Sigmoid colon (tissue), 7 donors: Measurements from ENCODE around the gene SMARCAL1. TPM values are rescaled to one million over a fixed set of nuclear protein-coding genes. Genes with fewer than 3 reads are reported as not detected.
A peak's percentile ranks its signal among the peaks of the same experiment; 100 is the strongest.

ENCODE experiments used
- DNase-seq: peaks from one replicate; pipeline ENCODE4 v3.0.0-alpha.2; 2019
- H3K27ac ChIP-seq, 4 donors: fragments of 200-600 bp; sonication (generic); one replicate each; pipeline ENCODE4 v1.5.1; 2016 to 2019; ENCODE audit warnings: mild to moderate bottlenecking in 1 of 4
- H3K27me3 ChIP-seq, 3 donors: fragments of 200-600 bp; sonication (generic); one replicate each; pipeline ENCODE4 v1.5.1; 2019; ENCODE audit warnings: mild to moderate bottlenecking in 1 of 3
- H3K36me3 ChIP-seq, 4 donors: fragments of 200-600 bp; sonication (generic); one replicate each; pipeline ENCODE4 v1.5.1; 2016 to 2019
- H3K4me1 ChIP-seq, 4 donors: fragments of 200-600 bp; sonication (generic); one replicate each; pipeline ENCODE4 v1.5.1; 2017 to 2019
- H3K4me3 ChIP-seq, 4 donors: fragments of 200-600 bp; sonication (generic); one replicate each; pipeline ENCODE4 v1.5.1; 2017 to 2019; ENCODE audit warnings: mild to moderate bottlenecking in 2 of 4, moderate library complexity in 1 of 4
- H3K9me3 ChIP-seq, 4 donors: fragments of 200-600 bp in 3 of 4; sonication (generic) in 3 of 4; one replicate each; pipeline versions ENCODE4 v1.5.1 to v1.6.1; 2013 to 2019
- EP300 ChIP-seq, 4 donors: sonication (generic); formaldehyde crosslinking; IDR thresholded peaks; one replicate each; pipeline ENCODE4 v1.6.1; 2017; ENCODE audit warnings: antibody characterized with exemption in 4 of 4
- POLR2A ChIP-seq, 2 donors: fragments of 450-650 bp; IDR thresholded peaks; one replicate each; pipeline ENCODE4 v1.6.1; 2016; ENCODE audit warnings: antibody characterized with exemption in 2 of 2, mild to moderate bottlenecking in 2 of 2, moderate library complexity in 2 of 2
- POLR2AphosphoS5 ChIP-seq, 4 donors: sonication (generic); formaldehyde crosslinking; IDR thresholded peaks; one replicate each; pipeline ENCODE4 v1.6.1; 2017; ENCODE audit warnings: antibody characterized with exemption in 4 of 4
- WGBS, 2 donors: extraction: QIAGEN DNeasy Blood & Tissue Kit; methylation state at CpG; one replicate each; pipeline ENCODE4 v1.1.7; 2013; 5-methylcytosine and 5-hydroxymethylcytosine counted together
- intact Hi-C: fragments of 100-400 bp; cut with DNase I; formaldehyde crosslinking; loops from one replicate; pipeline ENCODE4 v1.15.1; 2023
- polyA plus RNA-seq, 3 donors: library from polyadenylated mRNA; stranded (reverse); fragments of 200-250 nt; gene quantifications; one replicate each; pipeline ENCODE4 v1.2.3, GENCODE V29; 2013
- total RNA-seq, 4 donors: library from RNA; depleted of rRNA; stranded (reverse); fragments of >200 nt; gene quantifications; one replicate each; pipeline ENCODE4 v1.1.0, GENCODE V29; 2016
- TF ChIP-seq, protein P1 (sequence below), 4 experiments: fragments of 450-650 bp in 3 of 4; fragments of 200-600 bp in 1 of 4; IDR thresholded peaks; one replicate each; pipeline ENCODE4 v1.5.1; 2016 to 2019; ENCODE audit warnings: antibody characterized with exemption in 4 of 4, mild to moderate bottlenecking in 3 of 4, moderate library complexity in 2 of 4
- donor health status: healthy with polysubstance abuse.
- donor health status: Bipolar disorder and iron deficiency.
- donor health status: healthy.

SMARCAL1 gene
- total and polyA plus RNA-seq, 7 donors, result 7.5 to 21.3 (median 12.3) TPM

DNA sequence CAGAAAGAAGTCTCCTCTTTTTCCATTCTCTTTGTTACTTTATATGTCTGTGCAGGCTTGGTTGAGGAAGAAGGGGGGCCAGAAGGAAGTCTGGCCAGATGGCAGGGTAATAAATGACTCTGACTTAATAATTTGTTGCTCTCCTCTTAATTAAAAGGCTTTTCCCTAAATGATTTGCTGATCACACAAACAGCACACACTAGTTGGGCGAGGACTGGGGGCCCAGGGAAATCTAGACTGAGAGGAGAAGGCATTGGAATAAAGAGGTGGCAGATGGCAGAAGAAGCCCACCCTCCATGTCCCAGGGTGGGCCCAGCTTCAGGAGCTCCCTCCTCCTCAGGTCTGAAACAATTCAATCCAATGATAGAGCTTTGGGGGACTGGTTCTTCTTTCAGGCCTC is 12.7 kb upstream of the SMARCAL1 start:
- H3K36me3 ChIP-seq, result no peaks in the 10 kb centered on the region
- no peak for DNase-seq
- H3K4me3 ChIP-seq, result no peak overlapping the region
- H3K27me3 ChIP-seq, result no peaks in the 10 kb centered on the region
- no peaks in the 10 kb centered on the region for H3K9me3 ChIP-seq
- TF ChIP-seq EP300 (IDR thresholded peaks at IDR 0.05) (no peak), POLR2A (IDR thresholded peaks at IDR 0.05) (no peak), POLR2AphosphoS5 (IDR thresholded peaks at IDR 0.05) (no peak)
- TF ChIP-seq, protein P1, sequence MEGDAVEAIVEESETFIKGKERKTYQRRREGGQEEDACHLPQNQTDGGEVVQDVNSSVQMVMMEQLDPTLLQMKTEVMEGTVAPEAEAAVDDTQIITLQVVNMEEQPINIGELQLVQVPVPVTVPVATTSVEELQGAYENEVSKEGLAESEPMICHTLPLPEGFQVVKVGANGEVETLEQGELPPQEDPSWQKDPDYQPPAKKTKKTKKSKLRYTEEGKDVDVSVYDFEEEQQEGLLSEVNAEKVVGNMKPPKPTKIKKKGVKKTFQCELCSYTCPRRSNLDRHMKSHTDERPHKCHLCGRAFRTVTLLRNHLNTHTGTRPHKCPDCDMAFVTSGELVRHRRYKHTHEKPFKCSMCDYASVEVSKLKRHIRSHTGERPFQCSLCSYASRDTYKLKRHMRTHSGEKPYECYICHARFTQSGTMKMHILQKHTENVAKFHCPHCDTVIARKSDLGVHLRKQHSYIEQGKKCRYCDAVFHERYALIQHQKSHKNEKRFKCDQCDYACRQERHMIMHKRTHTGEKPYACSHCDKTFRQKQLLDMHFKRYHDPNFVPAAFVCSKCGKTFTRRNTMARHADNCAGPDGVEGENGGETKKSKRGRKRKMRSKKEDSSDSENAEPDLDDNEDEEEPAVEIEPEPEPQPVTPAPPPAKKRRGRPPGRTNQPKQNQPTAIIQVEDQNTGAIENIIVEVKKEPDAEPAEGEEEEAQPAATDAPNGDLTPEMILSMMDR (IDR thresholded peaks at IDR 0.05), result no peak
- H3K27ac ChIP-seq, result no peak overlapping the region
- 61 to 64% methylated on average over 1 of the region's 1 CpG for WGBS, 2 donors
- H3K4me1 ChIP-seq, result no peaks in the 10 kb centered on the region
- intact Hi-C loops, result no loop called here

DNA sequence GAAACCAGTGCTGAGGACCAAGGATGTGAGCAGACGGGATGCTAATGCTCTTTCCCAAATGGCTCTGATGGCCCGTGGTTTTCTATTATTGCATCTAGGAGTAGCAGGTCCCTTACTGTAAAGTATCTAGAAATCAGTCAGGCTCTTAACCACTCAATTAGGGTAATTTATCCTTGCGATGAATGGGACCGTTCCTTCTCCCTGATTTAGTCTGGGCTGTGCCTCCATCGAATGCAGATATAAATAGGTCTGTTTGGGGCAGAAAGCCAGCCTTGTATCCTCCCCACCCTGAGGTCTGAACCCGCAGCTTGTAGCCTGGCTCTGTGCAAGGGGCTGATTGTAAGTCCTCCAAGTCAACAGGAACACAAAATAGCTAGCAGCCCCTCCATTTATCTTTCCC is 9.5 kb upstream of the SMARCAL1 start:
- TF ChIP-seq, protein P1 (IDR thresholded peaks at IDR 0.05), result no peak
- TF ChIP-seq EP300 (IDR thresholded peaks at IDR 0.05) (no peak), POLR2AphosphoS5 (IDR thresholded peaks at IDR 0.05) (no peak), POLR2A (IDR thresholded peaks at IDR 0.05) (no peak)
- intact Hi-C loops, result no loop called here
- WGBS, 2 donors, result 83 to 85% methylated on average over 6 of the region's 6 CpGs

DNA sequence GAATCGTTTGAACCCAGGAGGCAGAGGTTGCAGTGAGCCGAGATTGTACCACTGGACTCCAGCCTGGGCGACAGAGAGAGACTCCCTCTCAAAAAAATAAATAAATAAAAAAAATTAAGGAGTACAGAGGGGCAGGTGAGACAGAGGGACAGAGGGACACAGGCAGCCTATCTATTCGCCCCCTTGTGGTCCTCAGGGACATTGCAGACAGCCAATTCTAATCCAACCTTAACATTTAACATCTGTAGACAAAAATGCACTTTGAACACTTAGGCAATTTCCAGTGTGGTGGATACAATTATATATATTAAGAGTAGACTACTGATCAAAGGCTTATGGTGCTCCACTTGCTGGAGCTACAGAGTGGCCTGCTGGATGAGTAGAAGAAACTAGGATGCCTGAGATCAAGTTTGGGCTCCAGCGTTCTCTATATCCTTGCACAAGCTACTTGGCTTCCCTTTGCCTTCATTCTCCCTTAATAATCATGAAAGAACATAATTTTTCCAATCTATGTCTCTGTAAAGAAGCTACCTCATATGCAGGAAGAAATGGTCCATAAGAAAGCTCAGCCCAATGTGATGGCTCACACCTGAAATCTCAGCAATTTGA is 8.2 kb upstream of the SMARCAL1 start:
- Histone ChIP-seq H3K27me3 (no peaks in the 10 kb centered on the region), H3K27ac (no peak overlapping the region), H3K9me3 (no peaks in the 10 kb centered on the region), H3K4me3 (no peak overlapping the region), H3K36me3 (no peaks in the 10 kb centered on the region), H3K4me1 (no peaks in the 10 kb centered on the region)
- TF ChIP-seq POLR2AphosphoS5 (IDR thresholded peaks at IDR 0.05) (no peak), EP300 (IDR thresholded peaks at IDR 0.05) (no peak)
- TF ChIP-seq, protein P1 (IDR thresholded peaks at IDR 0.05), result peak; percentile 6 to 80 (median 51)
- 48 to 64% methylated on average over 5 of the region's 5 CpGs for WGBS, 2 donors
- no peak for DNase-seq
- intact Hi-C loops, result no loop called here

More for the DNA sequence above, 9.5 kb upstream of the SMARCAL1 start:
- no peaks in the 10 kb centered on the region for H3K4me1 ChIP-seq
- H3K27ac ChIP-seq, result no peak overlapping the region
- DNase-seq, result no peak
- H3K9me3 ChIP-seq, result no peaks in the 10 kb centered on the region
- no peaks in the 10 kb centered on the region for H3K36me3 ChIP-seq
- H3K27me3 ChIP-seq, result no peaks in the 10 kb centered on the region
- H3K4me3 ChIP-seq, result no peak overlapping the region

DNA sequence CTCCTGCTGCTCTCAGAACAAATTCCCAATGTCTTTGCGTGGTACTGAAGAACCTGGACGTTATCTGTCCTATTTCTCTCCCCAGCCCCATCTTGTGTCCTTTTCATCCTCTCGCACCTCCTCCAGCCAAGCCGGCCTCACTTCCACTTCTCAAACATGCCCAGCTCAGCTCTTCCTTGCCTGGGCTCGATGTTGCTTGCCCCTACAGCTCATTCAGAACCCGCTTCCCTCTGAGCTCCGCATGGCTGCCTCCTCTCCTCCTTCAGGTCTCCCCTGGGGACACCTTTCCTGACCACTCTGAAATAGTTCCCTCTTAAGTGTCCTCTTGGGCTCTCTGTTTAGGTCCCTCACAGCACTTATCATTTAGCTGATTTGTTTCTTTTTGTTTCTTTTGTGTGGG is 6.7 kb upstream of the SMARCAL1 start:
- Histone ChIP-seq H3K4me1 (no peaks in the 10 kb centered on the region), H3K27me3 (no peaks in the 10 kb centered on the region), H3K36me3 (no peaks in the 10 kb centered on the region), H3K27ac (no peak overlapping the region), H3K4me3 (no peak overlapping the region), H3K9me3 (no peaks in the 10 kb centered on the region)
- WGBS, 2 donors, result 83 to 84% methylated on average over 7 of the region's 7 CpGs
- TF ChIP-seq EP300 (IDR thresholded peaks at IDR 0.05) (no peak), POLR2AphosphoS5 (IDR thresholded peaks at IDR 0.05) (no peak)
- no peak for DNase-seq
- intact Hi-C loops, result no loop called here

DNA sequence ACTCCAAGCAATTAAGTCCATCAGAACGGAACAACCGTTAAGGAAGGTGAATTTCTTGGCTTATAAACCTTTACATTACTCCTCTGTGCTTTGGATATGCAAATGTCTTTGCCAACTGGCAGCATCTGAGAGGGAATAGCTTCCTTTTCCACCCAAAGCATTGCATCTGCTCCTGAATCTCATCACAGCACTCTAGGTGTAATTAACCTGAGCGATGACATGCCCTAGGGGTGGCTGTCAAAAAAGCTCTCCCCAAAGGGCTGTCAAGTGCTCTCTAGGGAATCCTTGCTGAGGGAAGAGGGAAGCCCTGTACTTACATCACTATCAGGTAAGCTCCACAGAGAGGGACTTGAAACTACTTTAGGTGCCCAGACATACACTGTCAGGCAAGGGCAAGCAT is 5.5 kb upstream of the SMARCAL1 start:
- 31 to 57% methylated on average over 3 of the region's 3 CpGs for WGBS, 2 donors
- no peak for DNase-seq
- intact Hi-C loops, result no loop called here
- TF ChIP-seq POLR2A (IDR thresholded peaks at IDR 0.05), result no peak
- no peak for TF ChIP-seq POLR2AphosphoS5 (IDR thresholded peaks at IDR 0.05)
- TF ChIP-seq EP300 (IDR thresholded peaks at IDR 0.05), result no peak
- TF ChIP-seq, protein P1 (IDR thresholded peaks at IDR 0.05), result no peak
- Histone ChIP-seq H3K4me1 (peaks cover 0 to 3% (median 0%) of the 10 kb centered on the region in 4 donors), H3K4me3 (no peak overlapping the region), H3K27ac (no peak overlapping the region), H3K27me3 (no peaks in the 10 kb centered on the region), H3K9me3 (no peaks in the 10 kb centered on the region), H3K36me3 (no peaks in the 10 kb centered on the region)
